ENCODE measurements around the gene PAEP. TPM values are rescaled to one million over a fixed set of nuclear protein-coding genes. Genes with fewer than 3 reads are reported as not detected.

The PAEP gene
- total RNA-seq, 3 donors from 2014 or later (not counting 1 experiment from before 2014, with no cell fraction given): not detected

- Histone ChIP-seq H3K9me3 (ENCODE audit: control insufficient read depth, insufficient read depth, low read length) (no peaks in the 10 kb centered on the region), H3K4me3 (ENCODE audit: low read length) (no peak within 1 kb of the TSS), H3K4me1 (ENCODE audit: control insufficient read depth, insufficient read depth, low read length) (no peaks in the 10 kb centered on the region), H3K27me3 (ENCODE audit: control insufficient read depth, insufficient read depth, low read length) (no peaks in the 10 kb centered on the region), H3K27ac (ENCODE audit: low read length) (no peak within 1 kb of the TSS), H3K36me3 (ENCODE audit: control insufficient read depth, insufficient read depth, low read length) (no peaks in the 10 kb centered on the region)
- H3K4me3 Mint-ChIP-seq: no peak within 1 kb of the TSS
- no peak for TF ChIP-seq CTCF (IDR thresholded peaks at IDR 0.05)
- H3K4me1 Mint-ChIP-seq: no peaks in the 10 kb centered on the region
- H3K9me3 Mint-ChIP-seq: no peaks in the 10 kb centered on the region
- intact Hi-C loops (cut with micrococcal nuclease): no loop called here
- peaks cover 3 to 14% of the 10 kb centered on the region in 2 donors for H3K27me3 Mint-ChIP-seq (ENCODE audit: low read depth in 2 of 2)
- DNase-seq: no peak
- no peaks in the 10 kb centered on the region for H3K36me3 Mint-ChIP-seq
- 90% methylated on average over 18 of the region's 18 CpGs for WGBS (ENCODE audit: insufficient coverage)
- H3K27ac Mint-ChIP-seq: no peak within 1 kb of the TSS
- ATAC-seq: no peak
These were observed 40.5 kb upstream of the PAEP start, which contains the start of gene LCN1 for GRCh38 chr9:135520916-135521607. Gene LCN1 (plus strand): TSS chr9:135521440. CDS start chr9:135521498, 58 bp downstream.

- H3K27me3 ChIP-seq (ENCODE audit: control insufficient read depth, insufficient read depth, low read length): no peaks in the 10 kb centered on the region
- intact Hi-C loops (cut with micrococcal nuclease): no loop called here
- DNase-seq: no peak
- no peak for TF ChIP-seq CTCF (IDR thresholded peaks at IDR 0.05)
- no peaks in the 10 kb centered on the region for H3K9me3 ChIP-seq (ENCODE audit: control insufficient read depth, insufficient read depth, low read length)
- H3K36me3 ChIP-seq (ENCODE audit: control insufficient read depth, insufficient read depth, low read length): no peaks in the 10 kb centered on the region
- no peak overlapping the region for H3K27ac Mint-ChIP-seq
- WGBS (ENCODE audit: insufficient coverage): 87% methylated on average over 8 of the region's 11 CpGs
- no peak overlapping the region for H3K4me3 Mint-ChIP-seq
- H3K4me1 Mint-ChIP-seq: no peaks in the 10 kb centered on the region
- H3K27me3 Mint-ChIP-seq (ENCODE audit: low read depth in 2 of 2): peaks cover 3 to 14% of the 10 kb centered on the region in 2 donors
- H3K27ac ChIP-seq (ENCODE audit: low read length): no peak overlapping the region
- H3K4me1 ChIP-seq (ENCODE audit: control insufficient read depth, insufficient read depth, low read length): no peaks in the 10 kb centered on the region
- H3K9me3 Mint-ChIP-seq: no peaks in the 10 kb centered on the region
- ATAC-seq: no peak
- H3K36me3 Mint-ChIP-seq: no peaks in the 10 kb centered on the region
- H3K4me3 ChIP-seq (ENCODE audit: low read length): no peak overlapping the region
These were observed 39.9 kb upstream of the PAEP start for GRCh38 chr9:135521608-135522095.

GRCh38 chr9:135522137-135522877, 39.2 kb upstream of the PAEP start:
- no peaks in the 10 kb centered on the region for H3K36me3 Mint-ChIP-seq
- no peak for TF ChIP-seq CTCF (IDR thresholded peaks at IDR 0.05)
- H3K4me1 ChIP-seq (ENCODE audit: control insufficient read depth, insufficient read depth, low read length): no peaks in the 10 kb centered on the region
- H3K9me3 Mint-ChIP-seq: no peaks in the 10 kb centered on the region
- no peak overlapping the region for H3K4me3 Mint-ChIP-seq
- intact Hi-C loops (cut with micrococcal nuclease): no loop called here
- peaks cover 3 to 13% of the 10 kb centered on the region in 2 donors for H3K27me3 Mint-ChIP-seq (ENCODE audit: low read depth in 2 of 2)
- no peak overlapping the region for H3K4me3 ChIP-seq (ENCODE audit: low read length)
- H3K36me3 ChIP-seq (ENCODE audit: control insufficient read depth, insufficient read depth, low read length): no peaks in the 10 kb centered on the region
- peak in 1 of 2 donors; percentile 9 for DNase-seq
- H3K27ac Mint-ChIP-seq: no peak overlapping the region
- no peaks in the 10 kb centered on the region for H3K9me3 ChIP-seq (ENCODE audit: control insufficient read depth, insufficient read depth, low read length)
- 62% methylated on average over 13 of the region's 16 CpGs for WGBS (ENCODE audit: insufficient coverage)
- no peak for ATAC-seq
- no peaks in the 10 kb centered on the region for H3K4me1 Mint-ChIP-seq
- H3K27ac ChIP-seq (ENCODE audit: low read length): no peak overlapping the region
- H3K27me3 ChIP-seq (ENCODE audit: control insufficient read depth, insufficient read depth, low read length): no peaks in the 10 kb centered on the region

Measured in natural killer cell (primary cell).